ENCODE data around the gene SRI.
"Not testable (repeated sequence)": the region's sequence is repeated elsewhere in the genome, so short reads cannot be mapped to it uniquely, and the experiment has no call there.

The SRI gene

GRCh38 chr7:88184848-88185304, 35.0 kb downstream of the SRI start:
- peak in 1 of 3 experiments; percentile 6 for DNase-seq (ENCODE audit: low read depth in 2 of 3, low spot score in 2 of 3)

GRCh38 chr7:88183051-88183450, 36.8 kb downstream of the SRI start:
- no peak for DNase-seq (ENCODE audit: low read depth in 2 of 3, low spot score in 2 of 3)

GRCh38 chr7:88176190-88176589, 43.6 kb downstream of the SRI start:
- no peak for DNase-seq (ENCODE audit: low read depth in 2 of 3, low spot score in 2 of 3)

DNA sequence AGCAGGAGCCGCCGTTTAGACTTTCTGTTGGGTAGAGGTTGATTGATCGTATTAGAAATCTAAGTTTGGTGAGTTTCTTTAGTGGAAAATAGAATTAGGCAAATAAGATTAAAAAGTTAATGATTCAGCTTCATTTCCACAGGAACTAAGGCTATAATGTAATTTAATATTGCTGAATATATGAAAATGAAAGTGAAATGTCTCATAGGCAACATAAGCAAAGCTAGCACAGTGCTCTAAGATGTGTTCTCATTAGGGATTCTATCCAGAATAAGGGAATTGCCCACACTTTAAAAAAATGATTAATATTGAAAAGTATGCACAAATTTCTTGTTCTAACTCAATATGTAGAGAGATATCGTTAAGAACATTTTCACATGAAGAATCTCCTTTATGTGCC, 47.0 kb downstream of the SRI start:
- DNase-seq (ENCODE audit: low read depth in 2 of 3, low spot score in 2 of 3) = no peak

- no peak for DNase-seq (ENCODE audit: low read depth in 2 of 3, low spot score in 2 of 3)
Observed at GRCh38 chr7:88169717-88170320, 50.0 kb downstream of the SRI start.

- no peak for DNase-seq (ENCODE audit: low read depth in 2 of 3, low spot score in 2 of 3)
Observed at GRCh38 chr7:88167721-88168120, 52.1 kb downstream of the SRI start.

GRCh38 chr7:88167223-88167622, 52.6 kb downstream of the SRI start:
- DNase-seq (ENCODE audit: low read depth in 2 of 3, low spot score in 2 of 3) = no peak

- no peak for DNase-seq (ENCODE audit: low read depth in 2 of 3, low spot score in 2 of 3)
Observed at GRCh38 chr7:88165697-88166096, 54.1 kb downstream of the SRI start.

- DNase-seq (ENCODE audit: low read depth in 2 of 3, low spot score in 2 of 3) = not testable (repeated sequence)
Observed at GRCh38 chr7:88159741-88160140, 60.1 kb downstream of the SRI start.

DNA sequence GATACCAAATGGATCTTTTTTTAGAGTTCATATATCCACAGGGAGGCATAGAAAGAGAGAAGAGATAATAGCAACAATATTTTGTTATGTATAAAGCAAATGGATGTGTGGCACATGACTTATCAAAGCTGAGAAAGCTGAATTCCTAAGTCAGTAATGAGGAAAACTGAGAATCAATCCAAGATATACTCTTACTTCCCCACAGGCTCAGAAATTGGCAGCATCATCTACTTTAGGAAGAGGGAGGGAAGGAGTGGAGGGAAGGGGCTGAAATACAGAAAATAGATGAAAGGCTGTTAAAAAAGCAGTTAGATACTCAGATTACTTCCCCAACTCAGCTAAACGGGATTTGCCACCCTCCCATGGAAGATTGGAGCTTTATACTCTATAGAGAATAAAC, 63.5 kb downstream of the SRI start:
- no peak for DNase-seq (ENCODE audit: low read depth in 2 of 3, low spot score in 2 of 3)

DNA sequence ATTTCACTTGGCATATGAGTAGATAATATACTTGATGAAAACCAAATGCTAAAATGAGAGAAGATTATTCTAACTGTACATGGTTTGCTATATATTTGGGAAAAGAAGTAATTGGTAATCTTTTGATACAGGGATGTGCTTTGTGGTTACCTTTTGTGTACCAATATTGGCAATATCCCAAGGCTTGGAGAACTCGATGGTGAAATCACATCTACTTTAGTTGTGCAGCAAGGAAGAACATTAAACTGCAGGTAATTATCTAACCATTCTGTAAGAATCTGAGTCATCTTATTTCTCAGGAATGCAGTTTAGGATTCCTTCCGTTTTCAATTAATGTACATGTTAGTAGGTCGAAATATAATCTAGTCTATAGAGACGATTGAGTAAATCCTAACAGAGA, 64.1 kb downstream of the SRI start:
- no peak for DNase-seq (ENCODE audit: low read depth in 2 of 3, low spot score in 2 of 3)

Measured in activated CD8-positive, alpha-beta memory T cell treated with anti-CD3 and anti-CD28 coated beads for 48 hours (primary cell).